AG09309 (cell line): ENCODE measurements around the gene RAB40A.
"Not testable (repeated sequence)": the region's sequence is repeated elsewhere in the genome, so short reads cannot be mapped to it uniquely, and the experiment has no call there.

Experiments used
- DNase-seq: peaks from one replicate; pipeline ENCODE4 v3.0.0-alpha.2; 2010; ENCODE audit warnings: low read depth
- H3K4me3 ChIP-seq: 2 replicates; pipeline ENCODE4 v1.5.1; 2011; ENCODE audit warnings: mild to moderate bottlenecking, low read depth, low read length, moderate library complexity; ENCODE audit not compliant: control insufficient read depth
- TF ChIP-seq, protein P1 (sequence below): IDR thresholded peaks from 2 replicates; pipeline ENCODE4 v1.5.1; 2011; ENCODE audit warnings: mild to moderate bottlenecking, low read depth, low read length, inconsistent platforms; ENCODE audit not compliant: insufficient read depth, control insufficient read depth; ENCODE audit errors: missing control alignments

The RAB40A gene

DNA sequence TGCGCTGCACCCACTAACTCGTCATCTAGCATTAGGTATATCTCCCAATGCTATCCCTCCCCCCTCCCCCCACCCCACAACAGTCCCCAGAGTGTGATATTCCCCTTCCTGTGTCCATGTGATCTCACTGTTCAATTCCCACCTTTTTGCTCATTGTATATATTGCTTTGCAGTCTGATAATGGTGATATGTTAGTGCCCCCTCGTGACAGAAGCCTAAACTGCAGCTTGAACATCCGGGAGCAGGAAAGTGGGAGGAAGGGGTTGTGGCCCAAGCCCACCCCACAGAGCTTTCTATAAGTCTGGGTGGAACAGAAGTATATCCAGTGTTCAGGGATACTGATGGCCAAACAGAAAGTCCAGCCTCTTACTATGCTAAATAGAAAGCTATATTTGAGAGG lies 29.6 kb downstream of the RAB40A start:
- H3K4me3 ChIP-seq, DNase-seq: not testable (repeated sequence)
- TF ChIP-seq, protein P1, sequence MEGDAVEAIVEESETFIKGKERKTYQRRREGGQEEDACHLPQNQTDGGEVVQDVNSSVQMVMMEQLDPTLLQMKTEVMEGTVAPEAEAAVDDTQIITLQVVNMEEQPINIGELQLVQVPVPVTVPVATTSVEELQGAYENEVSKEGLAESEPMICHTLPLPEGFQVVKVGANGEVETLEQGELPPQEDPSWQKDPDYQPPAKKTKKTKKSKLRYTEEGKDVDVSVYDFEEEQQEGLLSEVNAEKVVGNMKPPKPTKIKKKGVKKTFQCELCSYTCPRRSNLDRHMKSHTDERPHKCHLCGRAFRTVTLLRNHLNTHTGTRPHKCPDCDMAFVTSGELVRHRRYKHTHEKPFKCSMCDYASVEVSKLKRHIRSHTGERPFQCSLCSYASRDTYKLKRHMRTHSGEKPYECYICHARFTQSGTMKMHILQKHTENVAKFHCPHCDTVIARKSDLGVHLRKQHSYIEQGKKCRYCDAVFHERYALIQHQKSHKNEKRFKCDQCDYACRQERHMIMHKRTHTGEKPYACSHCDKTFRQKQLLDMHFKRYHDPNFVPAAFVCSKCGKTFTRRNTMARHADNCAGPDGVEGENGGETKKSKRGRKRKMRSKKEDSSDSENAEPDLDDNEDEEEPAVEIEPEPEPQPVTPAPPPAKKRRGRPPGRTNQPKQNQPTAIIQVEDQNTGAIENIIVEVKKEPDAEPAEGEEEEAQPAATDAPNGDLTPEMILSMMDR = peak; percentile 60

DNA sequence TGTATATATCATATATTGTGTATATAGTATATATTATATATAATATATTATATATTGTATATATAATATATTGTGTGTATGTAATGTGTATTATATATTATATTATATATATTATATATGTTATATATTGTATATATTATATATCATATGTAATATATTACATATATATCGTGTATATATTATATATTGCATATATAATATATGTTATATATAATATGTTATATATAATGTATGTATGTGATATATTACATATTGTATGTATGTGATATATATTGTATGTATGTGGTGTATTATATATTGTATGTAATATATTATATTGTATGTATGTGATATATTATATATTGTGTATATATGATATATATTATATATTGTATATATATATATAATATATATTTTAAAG lies 30.5 kb downstream of the RAB40A start:
- TF ChIP-seq, protein P1 = no peak
- DNase-seq = no peak
- no peak overlapping the region for H3K4me3 ChIP-seq

DNA sequence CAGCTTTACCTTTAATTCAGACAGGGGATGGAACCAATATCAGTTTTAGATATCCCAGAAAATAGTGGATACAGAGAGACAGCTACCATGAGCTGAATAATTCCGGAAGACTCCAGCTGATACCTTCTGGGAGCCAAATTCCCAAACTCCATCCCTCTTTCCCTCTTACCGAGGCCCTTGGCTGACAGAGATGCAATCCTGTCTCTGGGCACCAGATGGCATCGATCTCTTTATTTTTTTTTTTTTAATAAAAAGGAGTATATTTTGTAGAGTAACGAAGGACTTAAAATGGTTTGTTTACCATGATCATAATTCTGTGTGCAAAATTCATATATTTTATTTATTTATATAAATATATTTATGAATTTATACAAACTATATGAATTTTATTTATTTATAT lies 31.0 kb downstream of the RAB40A start:
- no peak overlapping the region for H3K4me3 ChIP-seq
- DNase-seq = no peak
- TF ChIP-seq, protein P1 = peak; percentile 55

DNA sequence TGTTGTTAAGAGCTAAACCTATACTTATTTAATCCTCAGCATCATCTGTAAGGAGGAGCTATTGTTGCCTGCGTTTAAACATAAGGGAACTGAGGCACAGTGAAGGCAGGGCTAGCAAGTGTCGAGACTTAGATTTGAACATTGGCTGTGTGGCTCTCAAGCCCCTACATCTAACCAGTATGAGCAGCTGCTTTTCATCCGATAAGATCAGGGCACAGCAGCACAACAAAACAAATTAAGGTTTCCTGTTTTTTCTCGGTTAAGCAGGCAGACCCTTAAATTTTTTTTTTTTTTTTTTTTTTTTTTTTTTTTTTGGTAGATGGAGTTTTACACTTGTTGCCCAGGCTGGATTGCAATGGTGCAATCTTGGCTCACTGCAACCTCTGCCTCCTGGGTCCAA lies 35.6 kb downstream of the RAB40A start:
- TF ChIP-seq, protein P1 = no peak
- H3K4me3 ChIP-seq = no peak overlapping the region
- no peak for DNase-seq

DNA sequence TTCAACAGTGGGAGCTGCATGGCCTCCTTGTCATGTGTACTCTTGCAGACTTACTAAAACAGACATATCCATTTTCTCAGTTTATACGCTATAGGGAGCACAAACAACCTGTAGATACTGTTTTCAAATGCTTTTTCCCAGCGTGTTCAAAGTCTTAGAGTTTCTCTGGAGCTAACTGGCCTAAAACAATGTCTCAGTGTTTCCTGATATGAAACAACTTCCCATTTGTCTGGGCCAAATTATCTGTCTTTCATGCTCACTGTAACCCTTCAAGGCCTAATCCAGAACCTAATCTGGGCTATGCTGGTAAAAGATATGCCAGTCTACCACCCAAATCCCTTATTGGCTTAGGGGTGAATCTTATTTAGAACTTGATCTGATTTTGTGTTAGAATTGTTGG lies 38.8 kb downstream of the RAB40A start:
- DNase-seq = no peak
- TF ChIP-seq, protein P1 = no peak

DNA sequence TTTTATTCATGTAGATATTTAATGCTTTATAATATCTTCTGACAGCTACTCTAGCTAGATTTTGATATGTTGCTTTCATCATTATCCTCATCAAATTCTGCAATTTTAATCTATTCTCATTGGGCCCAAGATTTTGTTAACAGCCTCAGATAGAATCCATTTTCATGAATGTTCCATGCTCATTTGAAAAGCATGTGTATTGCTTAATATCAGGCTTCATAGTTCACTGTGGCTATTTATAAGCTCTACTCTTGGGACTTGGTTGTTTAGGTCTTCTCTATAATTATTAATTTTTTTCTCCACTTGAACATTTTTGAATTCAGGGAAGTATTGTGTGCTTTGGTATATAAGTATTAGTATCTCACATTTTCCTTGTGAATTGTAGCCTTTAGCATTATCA lies 41.8 kb downstream of the RAB40A start:
- no peak overlapping the region for H3K4me3 ChIP-seq
- DNase-seq = no peak
- TF ChIP-seq, protein P1 = no peak

More for the DNA sequence above, 38.8 kb downstream of the RAB40A start:
- H3K4me3 ChIP-seq = no peak overlapping the region

DNA sequence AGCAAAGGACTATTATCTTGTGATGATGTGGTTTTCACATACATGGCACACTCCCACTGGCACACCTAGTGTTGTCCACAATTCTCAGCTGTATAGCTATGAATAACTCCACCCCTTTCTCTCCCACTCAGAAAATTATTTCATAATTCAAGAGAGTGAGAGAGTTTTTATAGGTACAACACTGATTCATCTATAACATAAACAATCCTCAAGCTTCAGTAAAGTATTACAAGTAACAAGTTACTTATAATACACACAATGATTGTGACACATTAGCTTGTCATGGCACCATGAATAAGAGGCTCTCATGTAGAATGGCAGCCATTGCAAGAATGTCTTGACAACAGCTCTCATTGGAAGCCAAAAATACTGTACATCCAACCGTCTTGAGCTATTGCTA lies 43.9 kb downstream of the RAB40A start:
- H3K4me3 ChIP-seq = no peak overlapping the region
- no peak for DNase-seq

DNA sequence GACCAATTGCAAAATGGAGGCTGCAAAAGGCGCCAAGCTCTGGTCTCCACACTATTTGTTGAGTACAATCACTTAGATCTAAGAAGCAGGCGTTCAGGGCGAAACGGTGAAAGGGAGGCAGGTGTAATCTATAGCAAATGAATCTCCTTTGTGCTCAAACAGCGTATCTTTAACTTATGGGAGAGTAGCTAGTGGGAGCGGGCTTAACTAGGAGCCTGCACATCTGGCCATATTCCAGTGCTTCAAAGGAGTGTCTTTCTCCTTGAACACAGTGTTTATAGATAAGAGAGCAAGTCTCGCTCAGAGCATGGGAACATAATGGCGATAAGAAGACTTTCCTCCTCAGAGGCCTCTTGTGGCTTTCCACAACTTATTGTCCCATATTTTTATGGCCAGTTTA lies 49.3 kb downstream of the RAB40A start:
- DNase-seq, H3K4me3 ChIP-seq: not testable (repeated sequence)

More for the DNA sequence above, 43.9 kb downstream of the RAB40A start:
- TF ChIP-seq, protein P1 = no peak
